NCI-H2029 (cell line): ENCODE data around the gene GRID1.

Experiments
- DNase-seq: peaks from one replicate; lab custom pipeline; 2025; lab: John Stamatoyannopoulos, UW

GRID1 gene

GRCh38 chr10:86366033-86366901 is at the start of gene GRID1:
TSS of gene GRID1 (minus strand) at chr10:86366795.
- DNase-seq = no peak

- DNase-seq = no peak
Measured at GRCh38 chr10:86415583-86415982, 49.0 kb upstream of the GRID1 start.

GRCh38 chr10:86415116-86415515 is 48.5 kb upstream of the GRID1 start:
- DNase-seq = no peak

GRCh38 chr10:86413046-86413728 is 46.6 kb upstream of the GRID1 start:
- DNase-seq = no peak

GRCh38 chr10:86411852-86412560 is 45.4 kb upstream of the GRID1 start:
- no peak for DNase-seq

- DNase-seq = no peak
Measured at GRCh38 chr10:86411281-86411841, 44.8 kb upstream of the GRID1 start.

GRCh38 chr10:86410542-86411124 is 44.0 kb upstream of the GRID1 start:
- no peak for DNase-seq

GRCh38 chr10:86409183-86409582 is 42.6 kb upstream of the GRID1 start:
- DNase-seq = no peak

- DNase-seq = no peak
Measured at GRCh38 chr10:86403183-86403797, 36.7 kb upstream of the GRID1 start.

GRCh38 chr10:86402283-86402941 is 35.8 kb upstream of the GRID1 start:
- no peak for DNase-seq

GRCh38 chr10:86401588-86402282 is 35.1 kb upstream of the GRID1 start:
- DNase-seq = no peak

GRCh38 chr10:86400705-86401587 is 34.4 kb upstream of the GRID1 start:
- no peak for DNase-seq

- peak; percentile 72 for DNase-seq
Measured at GRCh38 chr10:86399879-86400704, 33.5 kb upstream of the GRID1 start.

- no peak for DNase-seq
Measured at GRCh38 chr10:86399514-86399878, 32.9 kb upstream of the GRID1 start.

GRCh38 chr10:86397120-86397519 is 30.5 kb upstream of the GRID1 start:
- no peak for DNase-seq

GRCh38 chr10:86393862-86394455 is 27.4 kb upstream of the GRID1 start:
- DNase-seq = no peak

GRCh38 chr10:86393362-86393761 is 26.8 kb upstream of the GRID1 start:
- no peak for DNase-seq

- no peak for DNase-seq
Measured at GRCh38 chr10:86392723-86393094, 26.1 kb upstream of the GRID1 start.
